SU-DHL-6 (cell line): Measurements from ENCODE around the gene EPHX1.

Experiments used
- CTCF ChIP-seq: fragments of 200-600 bp; sonication (generic); IDR thresholded peaks from one replicate; pipeline ENCODE4 v1.5.1; 2017; ENCODE audit warnings: antibody characterized with exemption, mild to moderate bottlenecking, low read length, moderate library complexity; ENCODE audit not compliant: insufficient read depth, poor library complexity, severe bottlenecking
- EZH2phosphoT487 ChIP-seq: fragments of 200-600 bp; sonication (generic), shearing (Covaris generic); conservative IDR thresholded peaks from 2 replicates; pipeline ENCODE4 v1.6.1; 2018; ENCODE audit warnings: mild to moderate bottlenecking, antibody characterized with exemption, low read length, moderate library complexity, mixed read lengths

DNA sequence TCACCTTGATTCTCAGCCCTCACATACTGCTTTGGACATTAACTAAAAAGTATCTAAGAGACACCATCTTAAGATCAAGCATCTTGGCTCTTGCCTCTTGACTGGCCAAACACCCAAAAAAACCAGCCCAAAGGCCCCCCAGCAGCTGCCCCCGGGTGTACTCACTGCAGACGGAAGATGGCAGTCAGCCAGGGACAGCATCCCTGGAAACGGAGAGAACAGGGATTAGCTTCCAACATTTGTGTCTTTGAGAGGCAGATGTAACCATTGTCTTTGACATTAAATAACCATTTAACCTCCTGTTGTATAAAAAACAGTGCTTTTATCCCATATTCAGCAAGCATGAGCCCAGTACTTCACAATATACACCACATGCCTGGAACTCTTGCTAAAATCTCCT is 61.0 kb downstream of the EPHX1 start:
- TF ChIP-seq CTCF (no peak), EZH2phosphoT487 (no peak)
